Upper lobe of left lung (tissue), 4 donors: ENCODE data around the gene PRKAA1.

Experiments
- CTCF ChIP-seq, 6 experiments: fragments of 450-650 bp in 4 of 6; fragments of 200-600 bp in 2 of 6; sonication (generic) in 2 of 6; IDR thresholded peaks; one replicate each; pipeline ENCODE4 v1.5.1; 2016 to 2019; ENCODE audit warnings: antibody characterized with exemption in 6 of 6
- EP300 ChIP-seq, 4 donors: sonication (generic); formaldehyde crosslinking; IDR thresholded peaks; one replicate each; pipeline ENCODE4 v1.5.1; 2017; ENCODE audit warnings: antibody characterized with exemption in 4 of 4, control low read depth in 2 of 4
- POLR2AphosphoS5 ChIP-seq, 2 donors: sonication (generic); formaldehyde crosslinking; IDR thresholded peaks; one replicate each; pipeline ENCODE4 v1.5.1; 2017; ENCODE audit warnings: antibody characterized with exemption in 2 of 2

GRCh38 chr5:40796487-40796889 lies 1.7 kb downstream of the PRKAA1 start:
- no peak for TF ChIP-seq CTCF (IDR thresholded peaks at IDR 0.05)
- no peak for TF ChIP-seq POLR2AphosphoS5 (IDR thresholded peaks at IDR 0.05)
- TF ChIP-seq EP300 (IDR thresholded peaks at IDR 0.05) = no peak
